WI38 (cell line): ENCODE results near the gene FSIP1.

Experiments
- H3K4me3 ChIP-seq: 2 replicates; pipeline ENCODE4 v1.5.1; 2011; ENCODE audit warnings: low read depth, mild to moderate bottlenecking, control low read depth, low read length
- TF ChIP-seq, protein P1 (sequence below): IDR thresholded peaks from 2 replicates; pipeline ENCODE4 v1.5.1; 2012; ENCODE audit warnings: low read depth, mild to moderate bottlenecking, control low read depth, low read length

Gene FSIP1

DNA sequence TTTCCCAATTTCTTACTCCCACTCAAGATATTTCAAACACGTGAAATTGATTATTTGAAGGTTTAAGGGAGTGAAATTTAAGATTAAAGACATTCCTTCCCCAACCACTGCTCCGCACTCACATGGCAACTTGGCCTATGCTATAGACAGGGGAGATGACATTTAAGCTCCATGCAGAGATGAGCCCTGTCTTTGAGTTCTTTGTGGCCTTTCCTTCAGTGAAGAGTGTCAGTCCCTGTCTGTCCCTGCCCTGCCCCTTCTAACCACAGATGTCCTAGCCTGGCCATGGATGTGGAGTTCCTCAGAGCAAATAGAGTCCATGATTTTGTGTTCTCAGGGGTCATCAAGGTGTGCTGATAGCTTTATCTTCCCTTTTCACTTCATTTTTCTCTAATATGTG lies 231.2 kb downstream of the FSIP1 start:
- no peak overlapping the region for H3K4me3 ChIP-seq
- TF ChIP-seq, protein P1, sequence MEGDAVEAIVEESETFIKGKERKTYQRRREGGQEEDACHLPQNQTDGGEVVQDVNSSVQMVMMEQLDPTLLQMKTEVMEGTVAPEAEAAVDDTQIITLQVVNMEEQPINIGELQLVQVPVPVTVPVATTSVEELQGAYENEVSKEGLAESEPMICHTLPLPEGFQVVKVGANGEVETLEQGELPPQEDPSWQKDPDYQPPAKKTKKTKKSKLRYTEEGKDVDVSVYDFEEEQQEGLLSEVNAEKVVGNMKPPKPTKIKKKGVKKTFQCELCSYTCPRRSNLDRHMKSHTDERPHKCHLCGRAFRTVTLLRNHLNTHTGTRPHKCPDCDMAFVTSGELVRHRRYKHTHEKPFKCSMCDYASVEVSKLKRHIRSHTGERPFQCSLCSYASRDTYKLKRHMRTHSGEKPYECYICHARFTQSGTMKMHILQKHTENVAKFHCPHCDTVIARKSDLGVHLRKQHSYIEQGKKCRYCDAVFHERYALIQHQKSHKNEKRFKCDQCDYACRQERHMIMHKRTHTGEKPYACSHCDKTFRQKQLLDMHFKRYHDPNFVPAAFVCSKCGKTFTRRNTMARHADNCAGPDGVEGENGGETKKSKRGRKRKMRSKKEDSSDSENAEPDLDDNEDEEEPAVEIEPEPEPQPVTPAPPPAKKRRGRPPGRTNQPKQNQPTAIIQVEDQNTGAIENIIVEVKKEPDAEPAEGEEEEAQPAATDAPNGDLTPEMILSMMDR = no peak
